RWPE2 (cell line): ENCODE results near the gene UBE4B.
A peak's percentile ranks its signal among the peaks of the same experiment; 100 is the strongest.
"Not testable (repeated sequence)": the region's sequence is repeated elsewhere in the genome, so short reads cannot be mapped to it uniquely, and the experiment has no call there.

ENCODE experiments used
- ATAC-seq: fragments of 200-7000 bp; cut with Tn5 transposase; 3 replicates; pipeline ENCODE4 v1.9.1; 2021; ENCODE audit warnings: low read depth
- DNase-seq: peaks from one replicate; pipeline ENCODE4 v3.0.0-alpha.2; 2020; ENCODE audit warnings: low spot score
- H3K27ac ChIP-seq: fragments of 450-650 bp; 2 replicates; pipeline ENCODE4 v1.5.1; 2017; ENCODE audit warnings: mild to moderate bottlenecking; ENCODE audit not compliant: poor library complexity, severe bottlenecking
- H3K27me3 ChIP-seq: fragments of 250-450 bp; sonication (Bioruptor Pico); 2 replicates; pipeline ENCODE4 v1.5.1; 2021; ENCODE audit warnings: mild to moderate bottlenecking, moderate library complexity; ENCODE audit not compliant: insufficient read depth, poor library complexity, severe bottlenecking
- H3K36me3 ChIP-seq: fragments of 250-450 bp; sonication (Bioruptor Pico); 2 replicates; pipeline ENCODE4 v1.5.1; 2020; ENCODE audit warnings: low read depth, mild to moderate bottlenecking, moderate library complexity
- H3K4me1 ChIP-seq: fragments of 250-450 bp; sonication (Bioruptor Pico); 2 replicates; pipeline ENCODE4 v1.5.1; 2021; ENCODE audit warnings: mild to moderate bottlenecking, moderate library complexity; ENCODE audit not compliant: insufficient read depth, poor library complexity, severe bottlenecking
- H3K4me3 ChIP-seq: fragments of 250-450 bp; sonication (Bioruptor Pico); 2 replicates; pipeline ENCODE4 v1.5.1; 2021; ENCODE audit warnings: mild to moderate bottlenecking, moderate library complexity; ENCODE audit not compliant: severe bottlenecking
- H3K9me3 ChIP-seq: fragments of 250-450 bp; sonication (Bioruptor Pico); 2 replicates; pipeline ENCODE4 v1.5.1; 2021; ENCODE audit warnings: mild to moderate bottlenecking, moderate library complexity; ENCODE audit not compliant: severe bottlenecking
- TF ChIP-seq, protein P1 (sequence below): fragments of 450-650 bp; IDR thresholded peaks from one replicate; pipeline ENCODE4 v1.5.1; 2017; ENCODE audit warnings: mild to moderate bottlenecking, moderate library complexity; ENCODE audit not compliant: poor library complexity, severe bottlenecking

UBE4B gene

DNA sequence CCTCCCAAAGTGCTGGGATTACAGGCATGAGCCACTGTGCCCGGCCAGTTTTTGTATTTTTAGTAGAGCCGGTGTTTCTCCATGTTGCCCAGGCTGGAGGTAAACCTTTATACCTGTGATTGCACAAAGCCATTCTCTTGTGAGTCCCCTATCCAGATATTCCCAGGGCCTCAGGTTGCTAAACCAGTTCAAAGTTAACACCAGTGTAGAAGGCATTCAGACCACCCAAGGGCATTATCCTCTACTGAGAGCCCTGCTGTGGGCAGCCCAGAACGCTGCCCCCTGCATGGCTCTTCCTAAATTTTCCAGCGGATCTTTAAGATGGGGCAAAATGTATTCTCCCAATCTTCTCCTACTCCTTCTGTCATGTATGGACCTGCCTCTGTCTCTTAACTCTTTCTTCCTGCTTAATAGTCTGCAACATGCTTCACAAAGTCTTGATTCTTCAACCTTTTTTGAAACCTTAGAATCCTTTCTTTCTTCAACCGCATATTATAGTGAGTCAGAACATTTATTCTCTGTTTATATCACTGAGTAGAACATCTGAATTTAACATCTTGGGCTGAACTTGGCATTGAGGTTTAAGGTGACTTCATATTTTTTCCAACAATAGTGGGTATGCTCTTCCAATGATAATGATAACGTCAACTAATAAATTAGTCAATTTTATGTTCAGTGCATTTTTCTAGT lies 36.0 kb downstream of the UBE4B start:
- no peak for DNase-seq
- TF ChIP-seq, protein P1, sequence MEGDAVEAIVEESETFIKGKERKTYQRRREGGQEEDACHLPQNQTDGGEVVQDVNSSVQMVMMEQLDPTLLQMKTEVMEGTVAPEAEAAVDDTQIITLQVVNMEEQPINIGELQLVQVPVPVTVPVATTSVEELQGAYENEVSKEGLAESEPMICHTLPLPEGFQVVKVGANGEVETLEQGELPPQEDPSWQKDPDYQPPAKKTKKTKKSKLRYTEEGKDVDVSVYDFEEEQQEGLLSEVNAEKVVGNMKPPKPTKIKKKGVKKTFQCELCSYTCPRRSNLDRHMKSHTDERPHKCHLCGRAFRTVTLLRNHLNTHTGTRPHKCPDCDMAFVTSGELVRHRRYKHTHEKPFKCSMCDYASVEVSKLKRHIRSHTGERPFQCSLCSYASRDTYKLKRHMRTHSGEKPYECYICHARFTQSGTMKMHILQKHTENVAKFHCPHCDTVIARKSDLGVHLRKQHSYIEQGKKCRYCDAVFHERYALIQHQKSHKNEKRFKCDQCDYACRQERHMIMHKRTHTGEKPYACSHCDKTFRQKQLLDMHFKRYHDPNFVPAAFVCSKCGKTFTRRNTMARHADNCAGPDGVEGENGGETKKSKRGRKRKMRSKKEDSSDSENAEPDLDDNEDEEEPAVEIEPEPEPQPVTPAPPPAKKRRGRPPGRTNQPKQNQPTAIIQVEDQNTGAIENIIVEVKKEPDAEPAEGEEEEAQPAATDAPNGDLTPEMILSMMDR = no peak

DNA sequence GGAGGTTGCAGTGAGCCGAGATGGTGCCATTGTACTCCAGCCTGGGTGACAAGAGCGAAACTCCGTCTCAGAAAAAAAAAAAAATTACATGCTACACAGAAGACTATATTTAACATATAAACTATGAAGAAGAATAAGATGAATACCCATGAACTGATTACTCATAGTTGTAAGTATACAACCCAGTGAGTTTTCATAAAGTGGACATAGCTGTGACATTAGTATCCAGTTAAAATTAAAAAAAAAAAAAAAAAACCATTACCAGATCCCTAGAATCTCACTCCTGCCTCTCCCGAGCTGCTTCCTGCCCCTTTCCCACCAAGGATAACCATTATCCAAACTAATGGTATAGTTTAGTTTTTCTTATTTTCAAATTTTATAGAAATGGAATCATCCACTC lies 37.4 kb downstream of the UBE4B start:
- ATAC-seq (no peak), DNase-seq (no peak)
- H3K4me3 ChIP-seq = no peak overlapping the region
- no peaks in the 10 kb centered on the region for H3K27me3 ChIP-seq
- H3K36me3 ChIP-seq = no peaks in the 10 kb centered on the region
- TF ChIP-seq, protein P1 = no peak
- H3K9me3 ChIP-seq = no peaks in the 10 kb centered on the region
- no peak overlapping the region for H3K27ac ChIP-seq
- H3K4me1 ChIP-seq = peaks cover 33% of the 10 kb centered on the region

More for the DNA sequence above, 36.0 kb downstream of the UBE4B start:
- no peaks in the 10 kb centered on the region for H3K27me3 ChIP-seq
- peak; percentile 7; the same call in 2 of the 3 replicates for ATAC-seq
- H3K4me3 ChIP-seq = no peak overlapping the region
- H3K36me3 ChIP-seq = no peaks in the 10 kb centered on the region
- no peaks in the 10 kb centered on the region for H3K9me3 ChIP-seq
- H3K4me1 ChIP-seq = peaks cover 22% of the 10 kb centered on the region
- peak overlapping the region; percentile 56 for H3K27ac ChIP-seq

DNA sequence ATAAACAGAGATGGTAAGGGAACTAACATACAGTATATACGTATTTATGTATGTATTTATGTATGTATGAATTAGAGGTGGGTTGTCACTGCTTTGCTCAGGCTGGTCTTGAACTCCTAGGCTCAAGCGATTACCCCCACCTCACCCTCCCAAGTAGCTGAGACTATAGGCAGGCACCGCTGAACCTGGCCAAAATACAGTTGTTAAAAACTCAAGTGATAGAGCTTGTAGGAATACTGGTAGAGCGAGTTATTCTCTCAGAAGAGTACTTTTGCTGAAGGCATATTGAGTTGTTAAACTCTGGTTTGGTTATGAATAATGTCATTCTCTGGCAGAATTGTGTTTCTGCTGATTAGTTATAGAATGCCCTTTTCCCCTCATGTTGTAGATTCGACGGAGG lies 38.9 kb downstream of the UBE4B start:
- Histone ChIP-seq H3K4me3 (no peak overlapping the region), H3K27me3 (no peaks in the 10 kb centered on the region), H3K36me3 (no peaks in the 10 kb centered on the region), H3K9me3 (no peaks in the 10 kb centered on the region), H3K27ac (no peak overlapping the region), H3K4me1 (peaks cover 29% of the 10 kb centered on the region)
- no peak for DNase-seq
- ATAC-seq = no peak
- TF ChIP-seq, protein P1 = no peak

DNA sequence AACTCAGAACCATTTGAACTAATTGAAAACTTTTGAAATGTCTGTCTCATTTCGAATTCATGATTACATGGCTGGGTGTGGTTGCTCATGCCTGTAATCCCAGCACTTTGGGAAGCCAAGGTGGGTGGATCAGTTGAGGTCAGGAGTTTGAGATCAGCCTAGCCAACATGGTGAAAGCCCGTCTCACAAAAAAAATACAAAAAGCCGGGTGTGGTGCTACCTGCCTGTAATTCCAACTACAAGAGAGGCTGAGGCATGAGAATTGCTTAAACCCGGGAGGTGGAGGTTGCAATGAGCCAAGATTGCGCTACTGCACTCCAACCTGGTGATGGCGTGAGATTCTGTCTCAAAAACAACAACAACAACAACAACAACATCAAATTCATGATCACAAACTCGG lies 40.6 kb downstream of the UBE4B start:
- not testable (repeated sequence) for H3K27me3 ChIP-seq, ATAC-seq, DNase-seq, H3K9me3 ChIP-seq, H3K36me3 ChIP-seq, H3K4me3 ChIP-seq
- Histone ChIP-seq H3K4me1 (peaks cover 20% of the 10 kb centered on the region), H3K27ac (peak overlapping the region; percentile 80)

DNA sequence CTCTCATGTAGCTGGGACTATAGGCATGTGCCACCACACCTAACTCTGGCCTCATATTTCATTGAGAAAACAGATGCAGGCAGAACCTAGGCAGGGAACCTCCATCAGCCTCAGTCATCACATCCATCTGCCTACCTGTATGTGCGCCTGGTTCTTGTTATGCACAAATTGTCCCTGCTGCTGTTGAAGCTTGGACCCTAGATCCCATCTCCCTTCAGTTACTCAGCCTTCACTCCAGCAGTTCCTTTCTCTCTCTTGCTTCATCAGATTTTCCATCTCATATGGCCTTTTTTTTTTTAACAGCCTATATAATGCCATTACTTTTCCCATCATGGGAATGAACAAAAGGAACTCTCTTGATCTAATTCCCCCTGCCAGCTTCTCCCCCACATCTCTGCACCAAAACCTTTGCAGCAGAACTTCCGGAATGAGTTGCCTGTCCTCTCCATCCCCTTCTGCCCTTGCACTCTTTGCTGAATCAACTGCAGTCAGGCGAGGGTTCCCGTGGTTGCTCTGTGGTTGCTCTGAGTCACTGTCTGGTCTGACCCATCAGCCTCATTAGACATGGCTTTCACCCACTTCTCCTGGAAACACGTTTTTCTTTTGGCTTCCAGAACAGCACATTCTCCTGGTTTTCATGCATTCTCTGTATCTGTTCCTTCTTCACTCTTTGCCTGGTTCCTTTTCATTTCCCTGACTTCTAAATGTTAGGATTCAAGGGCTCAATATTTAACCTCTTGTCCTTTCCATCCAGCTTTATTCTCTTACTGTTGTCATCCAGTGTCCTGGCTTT lies 41.5 kb downstream of the UBE4B start:
- DNase-seq (peak; percentile 74), ATAC-seq (peak; percentile 100)
- Histone ChIP-seq H3K4me3 (no peak overlapping the region), H3K27me3 (no peaks in the 10 kb centered on the region), H3K4me1 (peaks cover 11% of the 10 kb centered on the region), H3K27ac (peak overlapping the region; percentile 80), H3K9me3 (no peaks in the 10 kb centered on the region), H3K36me3 (no peaks in the 10 kb centered on the region)
- TF ChIP-seq, protein P1 = no peak
